ENCODE data around the gene TMEM272. TPM values are rescaled to one million over a fixed set of nuclear protein-coding genes. Genes with fewer than 3 reads are reported as not detected.

Gene TMEM272
- total RNA-seq, 1 donor from 2014 or later, result 0.59 TPM

DNA sequence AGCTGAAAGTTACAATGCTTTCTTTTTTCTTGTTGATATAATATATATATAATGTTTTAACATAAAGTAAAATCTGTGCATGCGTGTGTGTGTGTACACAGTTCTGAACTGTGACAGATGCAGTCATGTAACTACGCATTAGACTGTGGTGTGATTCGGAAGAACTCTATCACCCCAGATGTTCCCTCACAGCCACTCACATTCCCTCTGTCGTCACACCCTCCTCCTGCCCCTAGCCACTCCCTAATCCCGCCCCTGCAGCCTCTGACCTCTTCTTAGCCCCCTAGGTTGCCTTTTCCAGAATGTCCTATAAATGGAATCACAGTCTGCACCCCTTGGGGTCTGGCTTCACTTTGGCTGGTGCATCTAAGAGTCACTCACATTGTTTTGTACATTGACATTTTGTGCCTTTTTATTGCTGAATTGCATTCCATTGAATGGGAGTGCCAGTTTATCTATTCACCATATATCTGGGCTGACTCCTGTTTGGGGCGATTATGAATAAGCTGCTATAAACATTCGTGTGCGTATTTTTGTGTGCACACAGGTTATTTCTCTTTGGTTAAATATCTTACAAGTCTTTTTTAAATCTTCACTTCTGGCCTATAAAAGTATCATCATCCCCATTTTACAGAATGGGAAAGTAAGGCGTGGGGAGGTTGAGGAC, 61.4 kb downstream of the TMEM272 start:
- TF ChIP-seq, protein P1, sequence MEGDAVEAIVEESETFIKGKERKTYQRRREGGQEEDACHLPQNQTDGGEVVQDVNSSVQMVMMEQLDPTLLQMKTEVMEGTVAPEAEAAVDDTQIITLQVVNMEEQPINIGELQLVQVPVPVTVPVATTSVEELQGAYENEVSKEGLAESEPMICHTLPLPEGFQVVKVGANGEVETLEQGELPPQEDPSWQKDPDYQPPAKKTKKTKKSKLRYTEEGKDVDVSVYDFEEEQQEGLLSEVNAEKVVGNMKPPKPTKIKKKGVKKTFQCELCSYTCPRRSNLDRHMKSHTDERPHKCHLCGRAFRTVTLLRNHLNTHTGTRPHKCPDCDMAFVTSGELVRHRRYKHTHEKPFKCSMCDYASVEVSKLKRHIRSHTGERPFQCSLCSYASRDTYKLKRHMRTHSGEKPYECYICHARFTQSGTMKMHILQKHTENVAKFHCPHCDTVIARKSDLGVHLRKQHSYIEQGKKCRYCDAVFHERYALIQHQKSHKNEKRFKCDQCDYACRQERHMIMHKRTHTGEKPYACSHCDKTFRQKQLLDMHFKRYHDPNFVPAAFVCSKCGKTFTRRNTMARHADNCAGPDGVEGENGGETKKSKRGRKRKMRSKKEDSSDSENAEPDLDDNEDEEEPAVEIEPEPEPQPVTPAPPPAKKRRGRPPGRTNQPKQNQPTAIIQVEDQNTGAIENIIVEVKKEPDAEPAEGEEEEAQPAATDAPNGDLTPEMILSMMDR (IDR thresholded peaks at IDR 0.05; ENCODE audit: partially characterized antibody, unreplicated experiment), result no peak
- no peaks in the 10 kb centered on the region for H3K36me3 Mint-ChIP-seq (ENCODE audit: unreplicated experiment)
- peaks cover 8% of the 10 kb centered on the region for H3K9me3 Mint-ChIP-seq (ENCODE audit: unreplicated experiment)
- DNase-seq, result peak; percentile 30
- no peak overlapping the region for H3K4me3 Mint-ChIP-seq (ENCODE audit: unreplicated experiment)
- peaks cover 18% of the 10 kb centered on the region for H3K27me3 Mint-ChIP-seq (ENCODE audit: unreplicated experiment)
- H3K4me1 Mint-ChIP-seq (ENCODE audit: low read depth, unreplicated experiment), result peaks cover 49% of the 10 kb centered on the region
- no peak overlapping the region for H3K27ac Mint-ChIP-seq (ENCODE audit: unreplicated experiment)

DNA sequence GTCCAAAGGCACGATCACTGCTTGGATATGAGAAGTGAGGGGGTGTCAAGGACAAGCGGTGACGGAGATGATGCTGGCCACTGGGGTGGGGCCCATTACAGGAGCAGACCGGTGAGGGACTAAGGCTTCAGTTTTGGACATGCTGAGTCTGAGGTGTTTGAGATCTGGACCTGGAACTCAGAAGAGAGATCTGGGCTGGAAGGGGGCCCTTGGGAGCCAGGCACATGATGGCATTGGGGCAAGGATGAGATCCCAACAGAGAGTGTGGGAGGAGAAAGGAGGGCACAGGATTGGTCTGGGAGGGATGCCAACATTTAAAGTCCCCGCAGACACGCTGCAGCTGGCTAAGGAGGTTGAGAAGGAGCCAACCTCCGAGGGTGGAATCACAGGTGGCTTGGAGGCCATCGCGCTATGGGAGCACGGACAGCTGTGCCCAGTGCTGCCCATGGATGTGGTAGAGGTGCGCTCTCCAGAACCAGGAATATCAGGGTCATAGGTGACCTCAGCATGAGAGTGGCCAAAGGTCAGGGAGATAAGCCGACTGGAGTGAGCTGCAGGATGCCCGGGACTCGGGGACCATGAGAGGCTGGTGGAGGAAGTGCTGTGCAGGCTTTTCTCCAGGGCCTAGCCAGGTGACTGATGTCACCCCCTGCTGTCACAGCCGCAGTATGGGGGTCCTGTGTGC, 62.8 kb downstream of the TMEM272 start:
- TF ChIP-seq, protein P1 (IDR thresholded peaks at IDR 0.05; ENCODE audit: partially characterized antibody, unreplicated experiment), result no peak
- Mint-ChIP-seq H3K27ac (ENCODE audit: unreplicated experiment) (no peak overlapping the region), H3K9me3 (ENCODE audit: unreplicated experiment) (peaks cover 8% of the 10 kb centered on the region), H3K27me3 (ENCODE audit: unreplicated experiment) (peaks cover 18% of the 10 kb centered on the region), H3K4me3 (ENCODE audit: unreplicated experiment) (peak overlapping the region; percentile 47), H3K36me3 (ENCODE audit: unreplicated experiment) (no peaks in the 10 kb centered on the region), H3K4me1 (ENCODE audit: low read depth, unreplicated experiment) (peaks cover 49% of the 10 kb centered on the region)
- DNase-seq, result no peak

DNA sequence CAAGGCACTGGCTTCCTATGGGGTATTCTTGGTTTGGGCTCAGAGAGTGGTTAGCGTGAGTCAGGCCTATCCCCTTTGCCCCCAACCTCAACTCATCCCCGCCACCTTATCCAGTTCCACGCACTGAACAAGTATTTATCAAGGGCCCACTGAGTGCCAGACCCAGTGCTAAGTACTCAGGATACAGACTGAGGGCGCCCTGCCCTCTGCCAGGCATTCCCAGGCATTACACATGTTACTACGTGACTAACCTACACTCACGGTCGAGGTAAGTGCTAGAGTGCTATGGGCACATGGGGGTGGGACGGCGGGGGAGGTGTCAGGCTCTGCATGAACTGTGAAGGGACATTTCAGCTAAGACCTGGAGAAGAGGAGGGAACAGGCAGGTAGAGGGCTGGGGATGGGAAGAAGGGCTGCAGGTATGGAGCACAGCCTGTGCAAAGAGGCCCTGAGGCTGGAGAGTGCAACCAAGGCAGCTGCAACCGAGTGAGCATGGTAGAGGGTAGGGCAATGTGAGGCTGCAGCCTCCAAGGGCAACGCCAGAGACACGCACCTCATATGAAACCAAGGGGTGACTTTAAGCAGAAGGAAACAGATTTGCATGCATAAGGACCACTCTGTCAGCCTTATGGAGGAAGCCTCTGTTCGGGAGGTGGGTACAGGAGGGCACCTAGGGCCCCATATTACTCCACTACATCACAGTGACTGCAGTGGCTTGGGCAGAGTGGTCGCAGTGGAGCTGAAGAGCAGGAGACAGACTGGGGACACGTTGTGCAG, 63.5 kb downstream of the TMEM272 start:
- Mint-ChIP-seq H3K36me3 (ENCODE audit: unreplicated experiment) (no peaks in the 10 kb centered on the region), H3K4me3 (ENCODE audit: unreplicated experiment) (no peak overlapping the region), H3K27me3 (ENCODE audit: unreplicated experiment) (peaks cover 18% of the 10 kb centered on the region), H3K9me3 (ENCODE audit: unreplicated experiment) (peaks cover 8% of the 10 kb centered on the region), H3K4me1 (ENCODE audit: low read depth, unreplicated experiment) (peaks cover 43% of the 10 kb centered on the region), H3K27ac (ENCODE audit: unreplicated experiment) (no peak overlapping the region)
- DNase-seq, result no peak
- TF ChIP-seq, protein P1 (IDR thresholded peaks at IDR 0.05; ENCODE audit: partially characterized antibody, unreplicated experiment), result no peak

DNA sequence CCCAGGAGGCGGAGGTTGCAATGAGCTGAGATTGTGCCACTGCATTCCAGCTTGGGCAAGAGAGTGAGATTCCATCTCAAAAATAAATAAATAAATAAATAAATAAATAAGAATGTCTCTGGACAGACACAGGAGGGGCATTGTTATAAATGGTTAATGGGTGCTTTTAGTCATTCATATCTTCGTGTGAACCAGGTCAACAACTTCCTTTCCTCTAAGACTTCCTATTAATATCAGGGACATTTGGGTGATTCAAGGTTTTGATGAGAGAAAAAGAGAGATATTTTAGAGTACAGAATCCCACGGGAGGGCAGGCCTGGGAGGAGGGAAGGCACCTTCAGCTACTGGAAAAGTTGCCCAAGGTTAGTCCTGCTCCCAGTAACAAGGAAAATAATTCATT, 64.9 kb downstream of the TMEM272 start:
- no peak overlapping the region for H3K27ac Mint-ChIP-seq (ENCODE audit: unreplicated experiment)
- H3K9me3 Mint-ChIP-seq (ENCODE audit: unreplicated experiment), result peaks cover 3% of the 10 kb centered on the region
- H3K36me3 Mint-ChIP-seq (ENCODE audit: unreplicated experiment), result no peaks in the 10 kb centered on the region
- H3K4me1 Mint-ChIP-seq (ENCODE audit: low read depth, unreplicated experiment), result peaks cover 32% of the 10 kb centered on the region
- H3K27me3 Mint-ChIP-seq (ENCODE audit: unreplicated experiment), result peaks cover 9% of the 10 kb centered on the region
- no peak for DNase-seq
- no peak overlapping the region for H3K4me3 Mint-ChIP-seq (ENCODE audit: unreplicated experiment)
- TF ChIP-seq, protein P1 (IDR thresholded peaks at IDR 0.05; ENCODE audit: partially characterized antibody, unreplicated experiment), result no peak

All from glutamatergic neuron (in vitro differentiated cells).